HPDE6-E6E7 (cell line): Measurements from ENCODE around the gene N4BP2.

ENCODE experiments used
- DNase-seq: peaks from one replicate; pipeline ENCODE4 v3.0.0; 2011; ENCODE audit warnings: missing footprints; ENCODE audit errors: extremely low spot score

Gene N4BP2

GRCh38 chr4:40192114-40193015 lies 135.7 kb downstream of the N4BP2 start:
- DNase-seq, result no peak

- DNase-seq, result no peak
Observed at GRCh38 chr4:40193016-40193571, 136.4 kb downstream of the N4BP2 start.

GRCh38 chr4:40193578-40193977 lies 136.9 kb downstream of the N4BP2 start:
- no peak for DNase-seq

GRCh38 chr4:40194602-40195161 lies 138.0 kb downstream of the N4BP2 start:
- DNase-seq, result no peak

- no peak for DNase-seq
Observed at GRCh38 chr4:40195182-40196177, 138.8 kb downstream of the N4BP2 start.

- no peak for DNase-seq
Observed at GRCh38 chr4:40196272-40196671, 139.6 kb downstream of the N4BP2 start.

- DNase-seq, result no peak
Observed at GRCh38 chr4:40196724-40197281, 140.2 kb downstream of the N4BP2 start, which contains the start of gene RHOH. TSS of gene RHOH (plus strand) at chr4:40197031. CDS start at chr4:40243387, 46,356 bp downstream.

GRCh38 chr4:40197879-40198689 lies 141.4 kb downstream of the N4BP2 start:
- no peak for DNase-seq

GRCh38 chr4:40199179-40199670 lies 142.6 kb downstream of the N4BP2 start:
- DNase-seq, result no peak

GRCh38 chr4:40199999-40200874 lies 143.6 kb downstream of the N4BP2 start:
- no peak for DNase-seq

- DNase-seq, result no peak
Observed at GRCh38 chr4:40200875-40201801, 144.5 kb downstream of the N4BP2 start.

GRCh38 chr4:40201898-40202297 lies 145.2 kb downstream of the N4BP2 start:
- DNase-seq, result no peak

- DNase-seq, result no peak
Observed at GRCh38 chr4:40202474-40202873, 145.8 kb downstream of the N4BP2 start.

- DNase-seq, result no peak
Observed at GRCh38 chr4:40204507-40205258, 148.0 kb downstream of the N4BP2 start.

- no peak for DNase-seq
Observed at GRCh38 chr4:40205259-40206198, 148.9 kb downstream of the N4BP2 start.

GRCh38 chr4:40206426-40206825 lies 149.8 kb downstream of the N4BP2 start:
- DNase-seq, result no peak
